Measurements from ENCODE around the gene CSRNP2.

DNA sequence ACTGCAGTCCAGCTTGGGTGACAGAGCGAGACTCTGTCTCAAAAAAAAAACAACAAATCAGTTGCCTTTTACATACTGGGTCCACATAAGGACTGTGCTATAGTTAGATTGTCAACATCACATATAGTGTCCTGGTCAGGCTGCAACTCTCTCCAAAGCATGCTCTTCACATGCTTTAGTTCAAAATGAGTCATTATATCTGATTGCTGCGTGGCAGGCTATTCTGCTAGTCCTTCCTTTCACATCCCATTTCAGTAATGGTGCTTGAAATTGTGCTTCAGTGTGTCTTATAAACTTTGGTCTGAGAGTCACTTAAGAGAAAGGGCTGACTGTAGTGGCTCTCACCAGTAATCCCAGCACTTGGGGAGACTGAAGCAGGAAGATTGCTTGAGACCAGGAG lies 28.3 kb downstream of the CSRNP2 start:
- no peak for TF ChIP-seq EZH2 (IDR thresholded peaks at IDR 0.05; ENCODE audit: low read length, unreplicated experiment)
- no peak for TF ChIP-seq CTCF (conservative IDR thresholded peaks at IDR 0.05; ENCODE audit: low read depth, low read length)
- no peak for TF ChIP-seq EZH2phosphoT487 (IDR thresholded peaks at IDR 0.05; ENCODE audit: borderline replicate concordance, low read length)

Data from PC-3 (cell line).